ENCODE results near the gene LGR6.

GRCh38 chr1:202248861-202249260 lies 55.3 kb downstream of the LGR6 start:
- TF ChIP-seq CTCF (IDR thresholded peaks at IDR 0.05) (no peak), POLR2A (IDR thresholded peaks at IDR 0.05) (no peak)
